NCI-H446 treated with DMSO at 0.1 percent for 48 hours (cell line): ENCODE results near the gene MYG1.
"Not testable (repeated sequence)": the region's sequence is repeated elsewhere in the genome, so short reads cannot be mapped to it uniquely, and the experiment has no call there.

Experiments used
- DNase-seq: peaks from one replicate; lab custom pipeline; 2025; lab: John Stamatoyannopoulos, UW

The MYG1 gene

GRCh38 chr12:53327435-53328042, 28.0 kb downstream of the MYG1 start:
- DNase-seq: no peak

GRCh38 chr12:53328043-53328435, 28.5 kb downstream of the MYG1 start:
- DNase-seq: no peak

GRCh38 chr12:53330671-53331070, 31.2 kb downstream of the MYG1 start:
- no peak for DNase-seq

- DNase-seq: not testable (repeated sequence)
Observed at GRCh38 chr12:53332339-53332738, 32.8 kb downstream of the MYG1 start.

- no peak for DNase-seq
Observed at GRCh38 chr12:53332744-53333143, 33.2 kb downstream of the MYG1 start.

GRCh38 chr12:53333289-53333688, 33.8 kb downstream of the MYG1 start:
- DNase-seq: no peak

GRCh38 chr12:53333845-53334244, 34.4 kb downstream of the MYG1 start:
- no peak for DNase-seq

GRCh38 chr12:53334822-53335221, 35.3 kb downstream of the MYG1 start:
- DNase-seq: no peak

- DNase-seq: no peak
Observed at GRCh38 chr12:53336181-53336681, 36.7 kb downstream of the MYG1 start, which contains the start of gene SP7. Gene SP7 (minus strand): TSS chr12:53336354. CDS start chr12:53335646, 708 bp downstream.

- DNase-seq: no peak
Observed at GRCh38 chr12:53338017-53338416, 38.5 kb downstream of the MYG1 start.

- DNase-seq: no peak
Observed at GRCh38 chr12:53338916-53339315, 39.4 kb downstream of the MYG1 start.

- DNase-seq: no peak
Observed at GRCh38 chr12:53340398-53340797, 40.9 kb downstream of the MYG1 start.

- DNase-seq: no peak
Observed at GRCh38 chr12:53343449-53343848, 44.0 kb downstream of the MYG1 start.

GRCh38 chr12:53343969-53344368, 44.5 kb downstream of the MYG1 start:
- no peak for DNase-seq

- DNase-seq: no peak
Observed at GRCh38 chr12:53344487-53344823, 45.0 kb downstream of the MYG1 start.

GRCh38 chr12:53344824-53345485, 45.5 kb downstream of the MYG1 start:
- DNase-seq: no peak

- no peak for DNase-seq
Observed at GRCh38 chr12:53345486-53346188, 46.1 kb downstream of the MYG1 start.

GRCh38 chr12:53346491-53346890, 47.0 kb downstream of the MYG1 start:
- DNase-seq: no peak

- DNase-seq: no peak
Observed at GRCh38 chr12:53347905-53348304, 48.4 kb downstream of the MYG1 start.

GRCh38 chr12:53352331-53353256, 53.1 kb downstream of the MYG1 start:
- DNase-seq: peak; percentile 50

GRCh38 chr12:53353257-53353655, 53.8 kb downstream of the MYG1 start:
- DNase-seq: no peak

GRCh38 chr12:53355121-53355520, 55.6 kb downstream of the MYG1 start:
- DNase-seq: no peak
